HEK293 (cell line): ENCODE measurements around the gene HOXC10.

ENCODE experiments used
- HOXC10 ChIP-seq: sonication (generic); formaldehyde crosslinking; IDR thresholded peaks from 2 replicates; pipeline ENCODE4 v1.8.1; 2023; ENCODE audit warnings: mild to moderate bottlenecking, missing genetic modification reagents
- YY1 ChIP-seq: fragments of 450-650 bp; formaldehyde crosslinking; IDR thresholded peaks from 2 replicates; pipeline ENCODE4 v1.5.1; 2018; ENCODE audit warnings: missing biosample characterization, missing genetic modification characterization
- ZNF157 ChIP-seq: fragments of 450-650 bp; formaldehyde crosslinking; IDR thresholded peaks from 2 replicates; pipeline ENCODE4 v1.5.1; 2016; ENCODE audit warnings: missing biosample characterization, missing genetic modification characterization
- ZSCAN16 ChIP-seq: fragments of 450-650 bp; formaldehyde crosslinking; IDR thresholded peaks from 2 replicates; pipeline ENCODE4 v1.5.1; 2016; ENCODE audit warnings: missing biosample characterization, missing genetic modification characterization
- TF ChIP-seq, protein P1 (sequence below): fragments of 450-650 bp; formaldehyde crosslinking; IDR thresholded peaks from 2 replicates; pipeline ENCODE4 v1.5.1; 2016; ENCODE audit warnings: missing biosample characterization, missing genetic modification characterization
- TF ChIP-seq, protein P2 (sequence below): fragments of 450-650 bp; formaldehyde crosslinking; IDR thresholded peaks from 2 replicates; pipeline ENCODE4 v1.5.1; 2016; ENCODE audit warnings: missing biosample characterization, missing genetic modification characterization

DNA sequence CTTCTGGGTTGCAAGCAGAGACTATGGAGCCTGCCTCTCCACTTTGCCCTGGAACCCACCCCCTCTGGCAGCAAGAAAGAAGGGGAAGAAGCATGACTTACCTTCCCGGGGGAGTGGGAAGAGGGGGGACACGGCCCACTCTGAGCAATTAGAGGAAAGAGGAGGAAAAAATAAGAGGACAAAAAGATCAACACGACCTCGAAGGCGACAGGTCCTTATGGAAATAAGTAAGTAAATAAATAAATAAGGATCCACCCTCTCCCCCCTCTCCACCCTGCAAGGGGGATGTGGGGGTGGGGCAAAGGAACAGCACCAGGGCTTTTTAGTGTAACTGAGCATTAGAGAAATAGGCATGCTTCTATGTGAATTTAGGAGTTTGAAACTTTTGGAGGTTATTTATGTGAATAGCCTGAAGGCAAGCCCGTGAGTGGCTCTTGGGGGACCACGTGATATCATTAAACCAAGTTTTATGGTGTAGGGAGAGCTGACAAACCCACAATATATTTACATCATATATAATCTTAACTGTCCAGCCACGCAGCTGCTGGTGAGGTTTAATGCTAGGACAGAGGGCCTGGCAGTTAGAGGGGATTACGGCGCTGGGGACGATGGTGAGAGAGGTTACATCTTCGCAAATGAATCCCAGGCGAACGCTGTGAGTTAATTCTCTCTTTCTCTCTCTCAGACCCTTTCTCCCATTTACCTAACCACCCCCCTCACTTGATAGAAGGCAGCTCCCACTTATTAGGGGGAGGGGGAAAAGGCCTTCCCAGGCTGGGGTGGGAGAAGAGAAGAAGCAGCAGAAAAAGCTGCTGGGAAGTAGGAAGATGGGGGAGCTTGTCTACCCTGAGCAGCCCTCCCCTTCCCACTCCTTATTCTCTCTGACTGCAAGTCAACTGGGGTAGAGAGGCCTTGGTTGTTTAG lies 52.7 kb downstream of the HOXC10 start:
- TF ChIP-seq YY1, result 0 out of 2 replicates have a peak, but pooled peaks have one; percentile 35
- TF ChIP-seq, protein P1, sequence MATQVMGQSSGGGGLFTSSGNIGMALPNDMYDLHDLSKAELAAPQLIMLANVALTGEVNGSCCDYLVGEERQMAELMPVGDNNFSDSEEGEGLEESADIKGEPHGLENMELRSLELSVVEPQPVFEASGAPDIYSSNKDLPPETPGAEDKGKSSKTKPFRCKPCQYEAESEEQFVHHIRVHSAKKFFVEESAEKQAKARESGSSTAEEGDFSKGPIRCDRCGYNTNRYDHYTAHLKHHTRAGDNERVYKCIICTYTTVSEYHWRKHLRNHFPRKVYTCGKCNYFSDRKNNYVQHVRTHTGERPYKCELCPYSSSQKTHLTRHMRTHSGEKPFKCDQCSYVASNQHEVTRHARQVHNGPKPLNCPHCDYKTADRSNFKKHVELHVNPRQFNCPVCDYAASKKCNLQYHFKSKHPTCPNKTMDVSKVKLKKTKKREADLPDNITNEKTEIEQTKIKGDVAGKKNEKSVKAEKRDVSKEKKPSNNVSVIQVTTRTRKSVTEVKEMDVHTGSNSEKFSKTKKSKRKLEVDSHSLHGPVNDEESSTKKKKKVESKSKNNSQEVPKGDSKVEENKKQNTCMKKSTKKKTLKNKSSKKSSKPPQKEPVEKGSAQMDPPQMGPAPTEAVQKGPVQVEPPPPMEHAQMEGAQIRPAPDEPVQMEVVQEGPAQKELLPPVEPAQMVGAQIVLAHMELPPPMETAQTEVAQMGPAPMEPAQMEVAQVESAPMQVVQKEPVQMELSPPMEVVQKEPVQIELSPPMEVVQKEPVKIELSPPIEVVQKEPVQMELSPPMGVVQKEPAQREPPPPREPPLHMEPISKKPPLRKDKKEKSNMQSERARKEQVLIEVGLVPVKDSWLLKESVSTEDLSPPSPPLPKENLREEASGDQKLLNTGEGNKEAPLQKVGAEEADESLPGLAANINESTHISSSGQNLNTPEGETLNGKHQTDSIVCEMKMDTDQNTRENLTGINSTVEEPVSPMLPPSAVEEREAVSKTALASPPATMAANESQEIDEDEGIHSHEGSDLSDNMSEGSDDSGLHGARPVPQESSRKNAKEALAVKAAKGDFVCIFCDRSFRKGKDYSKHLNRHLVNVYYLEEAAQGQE (tag by site-specific recombination), result peak; percentile 48; the same call in 1 of the 2 replicates
- TF ChIP-seq HOXC10 (CRISPR knock-in tag), result no peak
- 0 out of 2 replicates have a peak, but pooled peaks have one; percentile 7 for TF ChIP-seq ZSCAN16 (tag by site-specific recombination)
- no peak for TF ChIP-seq ZNF157 (tag by site-specific recombination)
- TF ChIP-seq, protein P2, sequence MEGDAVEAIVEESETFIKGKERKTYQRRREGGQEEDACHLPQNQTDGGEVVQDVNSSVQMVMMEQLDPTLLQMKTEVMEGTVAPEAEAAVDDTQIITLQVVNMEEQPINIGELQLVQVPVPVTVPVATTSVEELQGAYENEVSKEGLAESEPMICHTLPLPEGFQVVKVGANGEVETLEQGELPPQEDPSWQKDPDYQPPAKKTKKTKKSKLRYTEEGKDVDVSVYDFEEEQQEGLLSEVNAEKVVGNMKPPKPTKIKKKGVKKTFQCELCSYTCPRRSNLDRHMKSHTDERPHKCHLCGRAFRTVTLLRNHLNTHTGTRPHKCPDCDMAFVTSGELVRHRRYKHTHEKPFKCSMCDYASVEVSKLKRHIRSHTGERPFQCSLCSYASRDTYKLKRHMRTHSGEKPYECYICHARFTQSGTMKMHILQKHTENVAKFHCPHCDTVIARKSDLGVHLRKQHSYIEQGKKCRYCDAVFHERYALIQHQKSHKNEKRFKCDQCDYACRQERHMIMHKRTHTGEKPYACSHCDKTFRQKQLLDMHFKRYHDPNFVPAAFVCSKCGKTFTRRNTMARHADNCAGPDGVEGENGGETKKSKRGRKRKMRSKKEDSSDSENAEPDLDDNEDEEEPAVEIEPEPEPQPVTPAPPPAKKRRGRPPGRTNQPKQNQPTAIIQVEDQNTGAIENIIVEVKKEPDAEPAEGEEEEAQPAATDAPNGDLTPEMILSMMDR (tag by site-specific recombination), result 0 out of 2 replicates have a peak, but pooled peaks have one; percentile 8
